ENCODE measurements around the gene CALCR. TPM values are rescaled to one million over a fixed set of nuclear protein-coding genes. Genes with fewer than 3 reads are reported as not detected.
"Not testable (repeated sequence)": the region's sequence is repeated elsewhere in the genome, so short reads cannot be mapped to it uniquely, and the experiment has no call there.

Gene CALCR
- total RNA-seq, 1 donor from 2014 or later, result not detected

GRCh38 chr7:93601363-93601762 is 26.8 kb upstream of the CALCR start:
- no peak for TF ChIP-seq CTCF (IDR thresholded peaks at IDR 0.05)
- no peaks in the 10 kb centered on the region for H3K27me3 ChIP-seq
- ATAC-seq, result no peak
- intact Hi-C loops (cut with DNase I), result no loop called here
- H3K36me3 ChIP-seq, result no peaks in the 10 kb centered on the region
- no peak overlapping the region for H3K4me3 ChIP-seq
- no peaks in the 10 kb centered on the region for H3K4me1 ChIP-seq
- DNase-seq, result no peak
- H3K27ac ChIP-seq, result no peak overlapping the region
- H3K9me3 ChIP-seq, result no peaks in the 10 kb centered on the region

- ATAC-seq (no peak), DNase-seq (no peak)
- no peak for TF ChIP-seq CTCF (IDR thresholded peaks at IDR 0.05)
- no peak overlapping the region for H3K27ac ChIP-seq
- no peaks in the 10 kb centered on the region for H3K36me3 ChIP-seq
- H3K4me1 ChIP-seq, result no peaks in the 10 kb centered on the region
- H3K9me3 ChIP-seq, result no peaks in the 10 kb centered on the region
- intact Hi-C loops (cut with DNase I), result no loop called here
- H3K4me3 ChIP-seq, result no peak overlapping the region
- no peaks in the 10 kb centered on the region for H3K27me3 ChIP-seq
Observed at GRCh38 chr7:93594250-93594649, 19.7 kb upstream of the CALCR start.

GRCh38 chr7:93592588-93593266 is 18.2 kb upstream of the CALCR start:
- intact Hi-C loops (cut with DNase I), result no loop called here
- Histone ChIP-seq H3K4me3 (no peak overlapping the region), H3K27me3 (no peaks in the 10 kb centered on the region), H3K4me1 (no peaks in the 10 kb centered on the region), H3K36me3 (no peaks in the 10 kb centered on the region), H3K9me3 (no peaks in the 10 kb centered on the region), H3K27ac (no peak overlapping the region)
- DNase-seq (no peak), ATAC-seq (no peak)
- no peak for TF ChIP-seq CTCF (IDR thresholded peaks at IDR 0.05)

GRCh38 chr7:93591224-93592050 is 16.9 kb upstream of the CALCR start:
- H3K4me1 ChIP-seq, result not testable (repeated sequence)

GRCh38 chr7:93586479-93586865 is 11.9 kb upstream of the CALCR start:
- H3K27me3 ChIP-seq; H3K9me3 ChIP-seq; H3K36me3 ChIP-seq; ATAC-seq; H3K4me3 ChIP-seq; intact Hi-C loops (cut with DNase I); H3K4me1 ChIP-seq; DNase-seq; H3K27ac ChIP-seq: not testable (repeated sequence)

More at GRCh38 chr7:93591224-93592050, 16.9 kb upstream of the CALCR start:
- H3K36me3 ChIP-seq; ATAC-seq; H3K9me3 ChIP-seq; intact Hi-C loops (cut with DNase I); H3K27me3 ChIP-seq; H3K27ac ChIP-seq; DNase-seq; H3K4me3 ChIP-seq: not testable (repeated sequence)

- H3K36me3 ChIP-seq; intact Hi-C loops (cut with DNase I); H3K27me3 ChIP-seq; H3K27ac ChIP-seq; ATAC-seq; DNase-seq; H3K4me1 ChIP-seq; H3K4me3 ChIP-seq; H3K9me3 ChIP-seq: not testable (repeated sequence)
Observed at GRCh38 chr7:93585694-93586478, 11.4 kb upstream of the CALCR start.

- no peaks in the 10 kb centered on the region for H3K9me3 ChIP-seq
- TF ChIP-seq CTCF (IDR thresholded peaks at IDR 0.05), result no peak
- intact Hi-C loops (cut with DNase I), result no loop called here
- ATAC-seq (no peak), DNase-seq (no peak)
- no peaks in the 10 kb centered on the region for H3K36me3 ChIP-seq
- peaks cover 16% of the 10 kb centered on the region for H3K27me3 ChIP-seq
- no peak overlapping the region for H3K27ac ChIP-seq
- H3K4me3 ChIP-seq, result no peak overlapping the region
- H3K4me1 ChIP-seq, result peaks cover 4% of the 10 kb centered on the region
Observed at GRCh38 chr7:93579431-93579830, 4.9 kb upstream of the CALCR start.

Data from upper lobe of right lung (tissue), 1 donor.